Astrocyte of the hippocampus (primary cell): Measurements from ENCODE around the gene KDM4C.
A peak's percentile ranks its signal among the peaks of the same experiment; 100 is the strongest.

Experiments used
- DNase-seq: peaks from one replicate; pipeline ENCODE4 v3.0.0; 2011; ENCODE audit warnings: low read depth, low spot score

Gene KDM4C

DNA sequence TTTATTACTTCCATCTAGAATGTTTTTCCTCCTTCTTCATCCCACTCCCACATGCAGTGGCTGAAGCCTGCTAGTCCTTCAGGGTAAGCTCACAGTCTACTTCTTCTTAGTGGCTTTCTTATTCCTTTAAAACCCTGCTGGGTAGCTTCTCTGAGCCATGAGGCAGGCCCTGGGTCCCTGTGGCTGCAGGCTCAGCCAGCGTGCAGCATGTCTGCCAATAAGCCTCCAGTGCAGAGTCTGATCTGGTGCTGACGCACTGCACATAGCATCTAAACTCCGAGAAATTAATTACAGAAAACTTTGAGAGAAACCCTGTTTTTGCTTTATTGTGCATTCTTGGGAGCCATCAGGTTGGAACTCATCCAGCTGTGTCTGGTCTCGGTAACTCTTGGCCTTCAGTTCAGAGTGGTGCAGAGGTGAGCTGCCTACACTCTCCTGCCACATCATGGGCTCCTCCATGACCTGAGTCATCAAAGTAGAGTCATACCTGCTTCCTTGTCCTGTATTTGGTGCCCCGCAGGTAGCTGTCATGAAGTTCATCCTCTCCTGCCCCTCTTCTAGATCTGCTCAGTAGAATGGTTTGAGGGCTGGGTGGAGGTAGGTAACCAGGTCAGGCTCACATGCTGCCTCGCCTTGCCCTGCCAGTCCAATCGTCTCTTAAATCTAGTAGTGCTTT, 339.4 kb downstream of the KDM4C start:
- DNase-seq = no peak

DNA sequence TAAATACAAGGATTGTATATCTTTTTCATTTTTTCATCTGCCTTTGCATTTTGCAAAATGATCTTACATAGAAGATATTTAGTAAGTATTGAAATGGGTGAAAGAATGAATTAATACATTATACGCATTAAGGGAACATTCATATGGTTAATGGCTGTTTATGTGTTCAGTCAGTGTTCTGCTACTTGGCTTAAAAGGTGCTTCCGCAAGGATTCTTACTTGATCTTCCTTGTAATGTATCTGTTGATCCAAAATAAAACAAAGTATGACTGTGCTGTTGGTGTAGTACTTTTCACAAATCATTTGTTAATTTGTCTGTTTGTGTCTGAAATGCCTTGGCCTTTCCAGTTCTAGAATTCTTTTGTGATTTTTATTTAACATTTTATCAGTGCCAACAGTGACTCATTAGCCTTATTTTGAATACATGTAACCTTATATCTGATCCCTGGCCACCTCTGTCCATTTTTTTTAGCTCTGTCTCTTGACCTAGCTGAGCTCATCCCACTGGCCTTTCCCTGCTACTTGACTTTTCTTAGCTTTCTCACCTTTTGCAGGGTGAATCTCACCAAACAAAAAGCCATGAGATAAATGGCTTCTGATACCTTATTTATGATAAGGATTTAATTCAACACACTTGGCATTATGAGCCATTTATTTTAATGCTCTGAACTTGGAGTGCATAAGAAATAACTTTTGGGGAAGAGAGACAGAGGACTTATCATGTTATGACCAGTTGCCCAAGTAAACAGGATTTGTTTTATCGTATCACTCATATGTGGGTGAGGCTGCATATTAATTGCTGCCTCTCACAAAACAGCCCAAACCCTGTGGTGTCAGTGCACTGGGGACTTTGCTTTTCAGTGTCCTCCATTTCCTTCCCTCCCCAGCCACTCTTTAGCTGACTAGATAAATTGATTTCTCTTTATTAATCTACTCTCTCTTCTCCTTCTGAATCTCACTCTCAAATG, 340.3 kb downstream of the KDM4C start:
- peak; percentile 24 for DNase-seq

DNA sequence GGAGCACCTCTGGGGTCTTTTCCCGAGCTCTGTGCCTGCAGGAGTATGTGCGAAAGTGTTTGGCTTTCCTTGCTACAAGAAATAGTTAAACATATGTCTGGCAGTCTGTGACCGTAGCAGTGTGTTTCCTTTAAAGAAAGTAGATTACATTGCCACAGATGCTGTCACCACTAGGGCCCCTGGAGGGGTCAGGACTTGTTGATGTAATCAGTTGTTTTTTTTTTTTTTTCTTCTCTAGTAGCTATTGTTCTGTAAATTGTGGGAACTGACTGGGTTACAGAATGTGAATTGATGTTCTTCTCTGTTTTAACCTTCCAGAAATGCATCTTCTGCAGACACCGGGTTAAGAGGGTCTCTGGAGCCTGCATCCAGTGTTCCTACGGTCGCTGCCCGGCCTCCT, 345.6 kb downstream of the KDM4C start:
- DNase-seq = no peak

DNA sequence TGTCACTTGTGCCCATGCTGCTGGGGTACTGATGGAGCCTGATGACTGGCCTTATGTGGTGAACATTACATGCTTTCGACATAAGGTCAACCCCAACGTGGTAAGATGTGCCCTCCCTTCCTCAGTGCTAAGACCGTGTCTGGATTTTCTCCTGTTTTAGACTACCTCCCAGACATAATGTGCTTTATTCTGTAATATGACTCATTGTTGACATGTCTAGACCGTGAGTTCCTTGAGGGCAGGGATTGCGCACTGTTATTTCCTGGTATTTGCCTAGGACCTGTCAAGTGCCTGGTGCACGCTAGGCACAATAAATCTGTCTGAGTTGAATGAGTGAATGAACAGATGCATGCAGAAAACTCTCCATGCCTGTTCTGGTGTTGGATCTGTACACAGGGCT, 346.0 kb downstream of the KDM4C start:
- DNase-seq = peak; percentile 11

DNA sequence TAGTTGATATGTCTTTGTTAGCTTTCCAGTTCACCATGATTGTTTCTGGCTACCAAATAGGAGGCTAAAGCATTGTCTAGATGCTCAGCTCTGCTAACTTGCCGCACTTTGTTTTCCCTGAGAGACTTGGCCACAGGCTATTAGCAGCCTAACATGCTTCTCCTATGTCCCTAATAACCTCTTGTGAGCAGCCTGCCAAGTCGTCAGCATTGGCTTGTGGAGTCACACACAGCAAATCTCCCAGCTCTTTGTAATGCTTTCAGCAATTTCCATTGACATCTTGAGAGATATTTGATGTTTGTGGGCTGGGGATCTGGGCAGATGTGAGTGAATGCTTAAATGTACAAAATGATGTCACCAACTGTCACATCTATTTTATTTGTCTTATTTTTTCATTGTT, 346.9 kb downstream of the KDM4C start:
- no peak for DNase-seq

DNA sequence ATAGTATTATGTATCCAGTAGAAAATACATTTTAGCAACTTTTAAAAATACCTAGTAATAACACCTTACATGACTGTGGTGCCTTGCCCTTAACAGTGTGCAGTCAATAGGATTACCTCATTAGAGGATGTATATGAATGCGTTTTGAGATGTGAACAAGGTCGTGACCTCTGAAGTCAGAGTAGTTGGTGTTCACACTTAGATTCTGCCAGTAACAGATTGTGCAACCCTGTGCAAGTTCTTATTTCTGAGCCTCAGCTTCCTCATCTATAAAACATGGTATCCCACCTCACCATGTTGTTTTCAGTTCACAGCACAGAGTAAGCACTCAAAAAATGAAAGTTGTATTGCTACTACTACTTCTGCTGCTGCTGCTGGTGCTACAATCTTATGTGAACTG, 347.3 kb downstream of the KDM4C start:
- DNase-seq = no peak

DNA sequence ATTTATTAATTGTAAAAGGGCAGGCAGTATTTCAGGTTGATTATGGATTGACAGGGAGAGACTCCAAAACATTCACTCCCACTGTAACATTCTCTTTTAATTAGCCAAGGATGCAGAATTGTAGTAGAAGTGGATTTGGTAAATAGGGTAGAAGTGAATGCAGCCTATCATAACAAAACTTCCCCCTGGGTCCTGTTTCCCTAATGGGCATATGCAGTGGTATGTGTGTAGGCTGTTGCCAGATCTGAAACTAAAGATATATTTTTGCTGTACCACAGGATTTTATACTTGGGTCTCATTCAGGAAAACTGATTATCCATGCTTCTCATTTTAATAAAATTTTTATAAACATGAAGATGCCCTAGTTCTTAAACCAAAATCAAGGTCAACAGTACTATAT, 351.2 kb downstream of the KDM4C start:
- no peak for DNase-seq

DNA sequence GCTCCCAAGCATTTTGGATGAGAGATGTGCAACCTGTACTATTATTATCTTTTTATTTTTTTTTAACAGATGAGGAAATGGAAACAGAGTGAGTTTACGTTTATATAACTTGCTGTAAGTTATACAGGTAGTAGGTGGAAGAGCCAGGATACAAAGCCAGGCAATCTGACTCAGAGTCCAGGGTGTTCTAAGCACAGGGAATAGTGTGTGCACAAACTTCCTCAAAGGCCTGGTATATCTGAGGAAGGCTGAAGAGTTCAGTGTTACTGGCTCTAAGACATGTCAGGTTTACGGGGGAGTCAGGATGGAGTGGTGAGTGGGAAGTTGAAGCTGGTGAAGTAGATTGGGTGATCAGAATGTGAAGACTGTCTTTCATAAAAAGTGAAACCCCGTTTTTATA, 353.6 kb downstream of the KDM4C start:
- no peak for DNase-seq

DNA sequence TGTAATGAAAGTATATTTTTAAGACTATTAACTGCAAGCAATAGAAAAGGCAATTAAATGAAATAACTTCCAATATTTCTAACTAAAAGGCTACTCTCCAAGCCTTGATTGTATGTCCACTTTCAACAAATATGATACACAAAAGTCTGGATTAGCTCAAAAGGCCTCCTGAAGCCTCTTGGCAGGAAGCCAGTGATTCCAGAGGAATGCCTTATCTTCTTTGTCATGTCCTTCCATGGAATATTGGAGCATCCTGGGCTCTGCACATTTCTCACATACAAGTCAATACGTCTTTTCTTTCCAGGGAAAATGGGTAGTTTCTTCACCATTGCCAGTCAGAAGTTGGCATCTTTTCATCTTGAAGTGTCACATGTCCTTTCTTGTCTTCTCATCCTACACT, 357.8 kb downstream of the KDM4C start:
- DNase-seq = no peak

DNA sequence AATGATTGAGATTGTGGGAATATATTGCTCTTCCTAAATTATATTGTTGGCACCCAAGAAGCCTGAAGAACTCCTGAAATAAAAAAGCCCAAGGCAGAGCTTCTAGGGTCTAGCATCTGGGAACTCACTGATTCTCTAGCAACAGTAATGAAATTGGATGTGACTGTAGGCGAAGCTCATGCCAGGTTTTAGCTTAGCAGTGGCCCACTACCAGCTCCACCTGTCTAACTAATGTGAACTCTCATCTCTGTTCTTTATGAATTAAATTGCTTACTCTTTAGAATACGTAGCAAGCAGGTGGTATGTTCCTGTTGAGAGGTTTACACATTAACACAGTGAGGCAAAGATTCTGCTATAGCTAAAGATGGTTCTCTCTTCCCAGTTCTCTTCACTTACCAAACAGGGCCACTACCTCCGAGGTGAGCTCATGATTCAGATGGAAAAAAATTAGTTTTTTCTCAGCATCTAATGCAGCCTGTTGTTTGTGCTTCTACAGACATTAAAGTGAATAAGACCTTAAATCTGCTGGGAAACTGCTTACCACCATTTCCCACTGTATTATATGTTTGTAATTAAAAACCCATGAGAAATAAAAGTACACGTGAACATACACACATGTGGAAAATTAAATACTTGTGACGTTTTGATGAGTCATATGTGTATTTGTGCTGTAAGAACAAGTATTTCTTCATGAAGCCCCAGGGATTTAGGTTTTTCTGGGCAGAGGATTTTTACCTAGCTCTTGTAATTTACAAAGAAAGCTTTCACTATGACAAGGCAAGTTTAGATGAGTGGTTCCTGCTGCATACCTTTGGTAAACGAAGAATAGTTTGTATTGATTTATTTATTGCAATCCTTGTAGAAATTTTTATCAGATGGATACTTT, 360.1 kb downstream of the KDM4C start:
- DNase-seq = no peak

DNA sequence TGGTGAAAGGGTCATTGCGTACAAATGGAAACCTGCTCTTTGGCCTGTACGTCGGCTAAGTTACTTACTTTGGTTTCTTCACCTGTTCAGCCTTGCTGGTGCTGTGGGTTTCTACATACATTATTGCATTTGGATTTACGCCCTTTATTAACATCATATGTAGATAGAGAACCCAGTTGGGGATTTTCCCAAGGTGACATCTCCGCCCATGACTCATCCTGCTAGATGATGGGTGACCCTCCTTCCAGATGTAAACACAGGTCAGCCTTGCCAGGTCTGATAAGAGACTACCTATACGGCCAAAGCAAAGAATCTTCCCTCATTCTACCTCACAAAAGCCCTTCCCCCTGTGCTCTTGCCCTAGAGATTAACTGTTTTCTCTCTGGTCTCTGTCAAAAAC, 360.9 kb downstream of the KDM4C start:
- no peak for DNase-seq

DNA sequence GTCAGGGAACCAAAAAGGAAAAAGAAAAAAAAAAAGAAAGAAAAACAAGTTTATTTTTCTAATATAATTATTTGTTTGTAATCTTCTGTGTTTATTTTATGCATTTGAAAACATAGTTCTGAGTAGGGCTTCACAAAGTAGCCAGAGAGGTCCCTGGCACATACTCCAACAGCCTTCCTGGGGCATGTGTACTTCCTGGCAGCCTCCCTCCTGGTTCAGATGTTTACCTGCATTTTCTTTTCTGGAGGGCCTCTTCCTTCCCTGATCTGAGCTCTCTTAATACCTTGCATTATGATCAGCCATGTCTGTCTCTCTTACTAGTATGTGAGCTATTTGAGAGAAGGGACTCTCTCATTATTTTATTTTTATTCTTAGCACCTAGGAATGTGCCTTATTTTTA, 361.8 kb downstream of the KDM4C start:
- no peak for DNase-seq

DNA sequence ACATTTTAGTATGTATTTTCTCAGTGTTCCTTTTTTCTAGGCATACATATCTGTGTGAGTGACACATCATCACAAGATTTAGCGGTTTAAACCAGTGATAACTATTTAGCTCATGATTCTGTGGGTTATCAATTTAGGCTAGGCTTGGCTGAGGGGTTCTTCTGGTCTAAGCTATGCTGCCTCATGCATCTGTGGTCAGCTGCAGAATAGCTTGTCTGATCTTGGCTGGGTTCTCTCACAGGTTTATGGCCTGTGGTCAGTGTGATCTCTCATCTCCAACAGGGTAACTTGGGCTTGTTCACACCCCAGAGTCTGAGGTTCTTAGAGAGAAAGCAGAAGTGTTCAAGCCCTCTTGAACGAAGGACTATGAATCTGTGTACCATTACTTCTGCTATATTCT, 363.3 kb downstream of the KDM4C start:
- no peak for DNase-seq

DNA sequence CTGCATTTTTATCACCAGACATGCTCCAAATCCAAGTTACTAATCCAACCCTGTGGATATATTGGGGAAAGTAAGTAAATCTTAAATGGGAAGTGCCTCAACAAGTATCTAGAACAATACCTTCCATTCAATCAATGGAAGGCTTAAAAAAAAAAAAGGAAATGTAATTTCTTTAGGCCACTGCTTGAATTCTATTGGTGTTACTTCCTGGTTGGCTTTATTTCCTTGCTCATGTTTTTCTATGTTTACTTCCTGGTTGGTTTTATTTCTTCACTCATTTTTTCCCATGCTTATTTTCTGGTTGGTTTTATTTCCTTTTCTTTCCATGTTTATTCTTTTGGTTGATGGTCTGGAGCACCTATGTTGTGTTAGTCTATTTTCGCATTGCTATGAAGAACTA, 363.9 kb downstream of the KDM4C start:
- DNase-seq = no peak

DNA sequence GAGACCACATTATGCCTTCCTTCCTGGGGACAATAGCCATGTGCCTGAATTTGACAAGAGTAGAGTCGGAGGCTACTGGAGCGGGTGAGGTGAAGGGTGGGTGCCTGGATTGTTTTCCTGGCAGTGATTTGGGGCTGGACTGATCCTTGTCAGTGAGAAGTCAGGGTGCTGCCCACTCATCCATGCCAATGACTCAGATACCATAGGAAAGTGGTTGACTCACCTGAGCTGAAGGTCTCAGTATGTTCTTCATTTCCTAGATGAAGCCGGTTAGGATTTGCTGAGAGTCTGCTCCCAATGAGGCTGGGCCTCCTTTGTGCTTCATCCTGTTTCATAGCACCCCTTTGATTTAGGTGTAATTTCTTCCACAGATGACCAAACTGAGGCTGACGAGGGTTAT, 366.0 kb downstream of the KDM4C start:
- DNase-seq = no peak

DNA sequence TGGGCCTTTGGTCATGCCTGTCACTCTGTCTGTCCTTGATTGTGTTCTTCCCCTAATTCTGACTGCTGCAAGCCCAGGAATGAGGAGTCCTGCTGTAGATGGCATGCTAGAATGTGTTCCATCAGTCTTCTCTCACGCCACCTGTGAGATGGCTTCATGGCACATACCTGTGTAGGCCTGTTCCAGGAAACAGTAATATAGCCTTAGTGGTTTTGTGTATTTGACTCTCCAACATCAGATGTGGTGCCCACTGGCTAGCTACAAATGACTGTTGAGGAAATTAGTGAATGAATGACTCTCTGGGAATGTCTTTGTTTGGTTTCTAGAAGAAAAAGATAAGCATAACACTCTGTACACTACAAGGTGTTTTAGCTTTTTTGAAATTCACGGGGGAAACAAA, 367.5 kb downstream of the KDM4C start:
- no peak for DNase-seq

DNA sequence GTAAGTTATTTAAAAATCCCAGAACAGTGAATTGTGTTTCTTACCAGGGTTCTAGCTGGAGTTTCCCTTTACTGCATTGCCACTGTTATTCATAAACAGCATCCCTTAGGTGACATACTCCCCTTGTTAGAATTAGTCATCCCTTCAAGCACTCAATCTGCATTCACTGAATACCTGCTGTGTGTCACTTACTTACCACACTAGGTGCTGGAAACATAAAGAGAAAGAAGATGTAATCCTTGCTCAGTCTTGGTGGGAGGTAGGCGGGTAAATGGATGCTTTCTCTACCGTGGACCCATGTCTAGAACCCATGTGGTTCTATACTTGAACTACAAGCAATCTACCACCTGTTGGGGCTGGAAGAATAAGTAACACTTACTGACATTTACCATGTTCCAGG, 371.6 kb downstream of the KDM4C start:
- peak; percentile 45 for DNase-seq

DNA sequence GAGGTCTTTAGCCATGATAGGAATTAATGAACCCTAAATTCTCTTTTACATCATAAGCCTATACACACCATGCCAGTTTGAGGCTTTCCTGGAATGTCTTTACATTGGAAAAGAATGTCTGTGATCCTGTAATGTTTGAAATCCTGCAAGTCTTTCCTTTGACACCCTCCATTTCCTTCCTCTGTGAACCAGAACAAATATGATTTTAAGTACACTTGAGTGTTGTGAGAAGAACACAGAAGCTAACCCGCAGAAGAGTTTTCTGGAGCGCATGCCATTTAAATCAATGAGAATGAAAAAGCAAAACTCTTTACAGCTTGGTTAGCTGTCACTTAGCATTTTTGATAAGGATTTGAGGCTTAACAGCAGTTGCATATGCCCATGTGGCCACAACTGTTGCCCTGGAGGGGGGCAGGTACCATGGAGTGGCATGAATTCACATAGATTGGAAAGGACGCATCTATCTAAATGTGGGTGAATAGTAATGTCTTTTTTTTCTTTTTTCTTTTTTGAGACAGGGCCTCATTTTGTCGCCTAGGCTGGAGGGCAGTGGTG, 372.6 kb downstream of the KDM4C start:
- no peak for DNase-seq

DNA sequence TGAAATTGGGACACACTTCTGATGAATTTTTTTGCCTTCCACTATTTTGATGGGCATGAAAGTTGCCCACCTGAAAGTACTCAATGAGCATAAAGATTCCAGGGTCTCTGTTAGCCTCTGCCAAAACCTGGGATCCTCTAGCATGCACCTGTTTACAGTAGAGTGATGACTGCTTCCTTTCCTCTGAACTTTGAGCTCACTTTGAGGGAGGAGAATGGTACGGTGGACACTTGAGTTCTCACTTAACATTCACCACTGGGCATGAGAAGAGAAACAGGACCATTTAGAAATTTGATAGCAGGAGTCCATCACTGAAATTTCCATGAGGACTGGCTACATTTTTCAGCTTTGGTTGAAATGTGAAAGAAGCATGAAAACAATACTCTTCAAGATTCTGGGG, 374.8 kb downstream of the KDM4C start:
- DNase-seq = no peak

DNA sequence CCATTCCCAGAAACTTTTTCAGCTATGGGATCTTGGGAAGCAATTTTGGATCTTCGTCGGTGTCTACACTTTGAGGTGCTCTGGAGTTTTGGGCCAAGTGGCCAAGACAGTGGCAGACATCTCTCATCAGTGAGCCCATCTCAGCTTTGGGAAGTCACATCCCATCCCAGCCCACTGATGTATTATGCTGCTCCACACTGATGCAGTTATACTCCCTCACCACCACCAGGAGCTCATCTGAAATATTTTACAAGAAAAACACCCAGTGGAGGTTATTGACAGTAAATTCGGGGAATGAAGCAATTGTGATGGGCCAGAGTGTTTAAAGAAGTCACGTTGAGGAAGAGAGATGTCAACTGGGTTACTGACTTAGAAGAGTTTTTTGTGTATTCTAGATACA, 378.0 kb downstream of the KDM4C start:
- no peak for DNase-seq

DNA sequence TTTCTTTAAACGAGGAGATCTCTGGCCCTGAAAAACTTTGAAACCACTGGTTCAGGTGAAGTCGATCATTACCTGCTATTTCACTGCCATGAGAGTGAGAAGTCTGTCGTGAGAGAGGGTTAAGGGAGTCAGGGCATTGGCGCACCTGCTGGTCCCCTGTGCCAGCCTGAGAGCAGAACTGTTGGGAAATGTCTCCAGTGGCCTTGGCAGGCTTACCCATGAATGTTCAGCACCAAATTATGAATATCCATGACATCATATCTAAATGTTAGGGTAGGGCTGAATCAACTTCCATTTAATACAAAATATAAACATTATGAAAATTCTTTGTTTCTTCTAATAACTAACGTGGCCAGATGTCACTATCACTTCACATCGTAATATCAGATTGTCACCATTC, 379.3 kb downstream of the KDM4C start:
- DNase-seq = no peak

DNA sequence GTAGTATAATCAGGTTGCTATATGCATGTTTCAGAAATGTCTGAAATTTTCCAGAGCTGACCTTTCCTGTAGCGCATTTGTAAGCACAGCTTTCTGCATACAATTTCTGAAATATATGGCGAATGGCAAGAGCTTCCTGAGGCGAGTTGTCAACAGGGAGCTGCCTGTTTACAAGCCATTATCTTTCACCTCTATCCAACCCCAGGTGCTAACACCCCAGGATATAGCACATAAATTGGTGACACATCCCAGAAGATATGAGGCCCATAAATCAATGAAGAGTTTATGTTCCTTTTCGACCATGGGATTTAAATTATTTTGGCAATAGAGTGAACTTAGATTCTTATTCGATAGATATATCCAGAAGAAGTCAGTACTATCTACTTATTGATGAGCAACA, 379.8 kb downstream of the KDM4C start:
- no peak for DNase-seq
